GM23338 (cell line): Measurements from ENCODE around the gene IL11. TPM values are rescaled to one million over a fixed set of nuclear protein-coding genes. Genes with fewer than 3 reads are reported as not detected.

Source experiments
- ATAC-seq: fragments of 200-7000 bp; cut with Tn5 transposase; 3 replicates; pipeline ENCODE4 v1.9.1; 2020
- DNase-seq: peaks from one replicate; pipeline ENCODE4 v3.0.0-alpha.2; 2015; ENCODE audit warnings: low spot score
- H2AFZ ChIP-seq: fragments of 200-600 bp; sonication (generic); 2 replicates; pipeline ENCODE4 v1.8.0; 2016; ENCODE audit warnings: antibody characterized with exemption, mild to moderate bottlenecking, moderate library complexity
- H3F3A ChIP-seq: fragments of 200-600 bp; sonication (generic); replicated peaks from 2 replicates; pipeline ENCODE4 v1.8.0; 2017; ENCODE audit warnings: antibody characterized with exemption, mixed run types, low read depth
- H3K27ac ChIP-seq: fragments of 200-600 bp; sonication (generic); 2 replicates; pipeline ENCODE4 v1.6.1; 2016; ENCODE audit warnings: low read depth
- H3K27me3 ChIP-seq: fragments of 200-600 bp; sonication (generic); 2 replicates; pipeline ENCODE4 v1.8.0; 2016; ENCODE audit warnings: mild to moderate bottlenecking, mixed run types, moderate library complexity; ENCODE audit not compliant: insufficient read depth
- H3K36me3 ChIP-seq: fragments of 200-600 bp; sonication (generic); 2 replicates; pipeline ENCODE4 v1.8.0; 2016; ENCODE audit warnings: mild to moderate bottlenecking; ENCODE audit not compliant: insufficient read depth
- H3K4me1 ChIP-seq: fragments of 200-600 bp; sonication (generic); 2 replicates; pipeline ENCODE4 v1.8.0; 2016; ENCODE audit warnings: mild to moderate bottlenecking, moderate library complexity; ENCODE audit not compliant: insufficient read depth
- H3K4me2 ChIP-seq: fragments of 200-600 bp; sonication (generic); 2 replicates; pipeline ENCODE4 v1.7.1; 2017; ENCODE audit warnings: mixed run types
- H3K4me3 ChIP-seq: fragments of 200-600 bp; sonication (generic); 2 replicates; pipeline ENCODE4 v1.6.1; 2016; ENCODE audit warnings: mixed run types
- H3K79me2 ChIP-seq: fragments of 200-600 bp; sonication (generic); replicated peaks from 2 replicates; pipeline ENCODE4 v1.8.0; 2017; ENCODE audit warnings: mild to moderate bottlenecking; ENCODE audit not compliant: insufficient read depth
- H3K9me2 ChIP-seq: fragments of 200-600 bp; sonication (generic); 2 replicates; pipeline ENCODE4 v1.8.0; 2017; ENCODE audit not compliant: insufficient read depth
- H4K20me1 ChIP-seq: fragments of 200-600 bp; sonication (generic); replicated peaks from 2 replicates; pipeline ENCODE4 v1.8.0; 2017; ENCODE audit warnings: mild to moderate bottlenecking; ENCODE audit not compliant: insufficient read depth
- H3K27ac Mint-ChIP-seq: 2 replicates; pipeline ENCODE4 v1.8.0; 2020; ENCODE audit warnings: inconsistent platforms, mild to moderate bottlenecking, moderate library complexity, mixed read lengths
- H3K27me3 Mint-ChIP-seq: 3 replicates; pipeline ENCODE4 v1.8.0; 2022; ENCODE audit warnings: low read depth, mild to moderate bottlenecking, moderate library complexity, mixed read lengths, inconsistent platforms; ENCODE audit not compliant: insufficient read depth, poor library complexity
- H3K36me3 Mint-ChIP-seq: 3 replicates; pipeline ENCODE4 v1.8.0; 2021; ENCODE audit warnings: low read depth, mild to moderate bottlenecking, inconsistent platforms, moderate library complexity, mixed read lengths
- H3K4me1 Mint-ChIP-seq: 3 replicates; pipeline ENCODE4 v1.8.0; 2020; ENCODE audit warnings: mild to moderate bottlenecking, inconsistent platforms, mixed read lengths
- H3K4me3 Mint-ChIP-seq: 3 replicates; pipeline ENCODE4 v1.8.0; 2021; ENCODE audit warnings: moderate library complexity, mild to moderate bottlenecking, inconsistent platforms, mixed read lengths
- H3K9me3 Mint-ChIP-seq: 3 replicates; pipeline ENCODE4 v1.8.0; 2020; ENCODE audit warnings: moderate library complexity, mild to moderate bottlenecking, inconsistent platforms, mixed read lengths
- POLR2AphosphoS5 ChIP-seq: IDR thresholded peaks from 2 replicates; pipeline ENCODE4 v1.6.1; 2016; ENCODE audit warnings: antibody characterized with exemption, low read depth
- STAT1 ChIP-seq: IDR thresholded peaks from one replicate; pipeline ENCODE4 v1.6.1; 2016; ENCODE audit warnings: antibody characterized with exemption; ENCODE audit not compliant: unreplicated experiment
- ZNF331 ChIP-seq: fragments of 250-450 bp; sonication (Bioruptor Pico); IDR thresholded peaks from 2 replicates; pipeline ENCODE4 v1.5.0; 2020; ENCODE audit warnings: low read depth, mild to moderate bottlenecking, moderate library complexity
- polyA plus RNA-seq: library from polyadenylated mRNA; unstranded; fragments of >200 nt; fragmentation: Nextera tagmentation; extraction: Ambion mirVana; gene quantifications from 2 replicates; pipeline ENCODE4 v1.2.1, GENCODE V29; 2016
- total RNA-seq: library from RNA; depleted of rRNA; stranded (reverse); fragments of >200 nt; shearing (Covaris generic); gene quantifications from 2 replicates; pipeline ENCODE4 v1.2.3, GENCODE V29; 2014
- TF ChIP-seq, protein P1 (sequence below), 2 experiments: fragments of 200-600 bp in 1 of 2; sonication (generic) in 1 of 2; conservative IDR thresholded peaks; 2 replicates each; pipeline versions ENCODE4 v1.5.1 to v1.6.1; 2016 to 2017; ENCODE audit warnings: antibody characterized with exemption in 2 of 2, low read depth in 2 of 2, mild to moderate bottlenecking in 2 of 2, moderate library complexity in 1 of 2
- TF ChIP-seq, protein P2 (sequence below): IDR thresholded peaks from one replicate; pipeline ENCODE4 v1.6.1; 2018; ENCODE audit warnings: antibody characterized with exemption; ENCODE audit not compliant: unreplicated experiment

Gene IL11
- total and polyA plus RNA-seq, 2 experiments from 2014 or later = 0.58 to 2.2 TPM

DNA sequence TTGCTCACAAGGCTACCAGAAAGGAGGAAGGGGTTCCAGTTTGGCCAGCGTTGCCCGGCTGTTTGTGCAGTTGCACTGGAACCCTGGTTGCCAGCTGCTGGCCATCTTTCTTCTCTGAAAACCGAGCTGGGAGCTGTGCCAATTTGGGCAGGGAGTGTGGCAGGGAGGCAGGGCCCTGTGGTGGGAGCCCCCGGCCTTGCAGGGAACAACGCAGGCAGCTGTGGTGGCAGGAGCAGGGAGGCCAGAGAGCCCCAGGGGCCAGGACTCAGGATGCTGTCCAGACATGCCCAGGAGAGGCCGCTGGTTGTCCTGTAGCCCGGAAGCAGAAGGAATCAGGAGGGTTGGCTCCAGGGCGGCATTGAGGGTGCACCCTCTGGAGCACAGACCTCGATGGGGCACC is 25.8 kb downstream of the IL11 start:
- Histone ChIP-seq H3K9me2 (no peaks in the 10 kb centered on the region), H3F3A (peaks cover 15% of the 10 kb centered on the region), H3K4me2 (no peak overlapping the region), H3K4me3 (no peak overlapping the region), H3K4me1 (peaks cover 26% of the 10 kb centered on the region), H3K27ac (no peak overlapping the region), H3K79me2 (no peaks in the 10 kb centered on the region), H3K36me3 (no peaks in the 10 kb centered on the region; the same call in 1 of the 2 replicates), H2AFZ (no peak overlapping the region), H3K27me3 (no peaks in the 10 kb centered on the region), H4K20me1 (0 out of 2 replicates have a peak, but pooled peaks cover 3% of the 10 kb centered on the region)
- Mint-ChIP-seq H3K4me3 (no peak overlapping the region), H3K27me3 (peaks cover 27% of the 10 kb centered on the region), H3K27ac (no peak overlapping the region), H3K9me3 (no peaks in the 10 kb centered on the region), H3K4me1 (peaks cover 33% of the 10 kb centered on the region), H3K36me3 (peaks cover 39% of the 10 kb centered on the region)
- no peak for ATAC-seq
- DNase-seq = no peak
- TF ChIP-seq, protein P1, sequence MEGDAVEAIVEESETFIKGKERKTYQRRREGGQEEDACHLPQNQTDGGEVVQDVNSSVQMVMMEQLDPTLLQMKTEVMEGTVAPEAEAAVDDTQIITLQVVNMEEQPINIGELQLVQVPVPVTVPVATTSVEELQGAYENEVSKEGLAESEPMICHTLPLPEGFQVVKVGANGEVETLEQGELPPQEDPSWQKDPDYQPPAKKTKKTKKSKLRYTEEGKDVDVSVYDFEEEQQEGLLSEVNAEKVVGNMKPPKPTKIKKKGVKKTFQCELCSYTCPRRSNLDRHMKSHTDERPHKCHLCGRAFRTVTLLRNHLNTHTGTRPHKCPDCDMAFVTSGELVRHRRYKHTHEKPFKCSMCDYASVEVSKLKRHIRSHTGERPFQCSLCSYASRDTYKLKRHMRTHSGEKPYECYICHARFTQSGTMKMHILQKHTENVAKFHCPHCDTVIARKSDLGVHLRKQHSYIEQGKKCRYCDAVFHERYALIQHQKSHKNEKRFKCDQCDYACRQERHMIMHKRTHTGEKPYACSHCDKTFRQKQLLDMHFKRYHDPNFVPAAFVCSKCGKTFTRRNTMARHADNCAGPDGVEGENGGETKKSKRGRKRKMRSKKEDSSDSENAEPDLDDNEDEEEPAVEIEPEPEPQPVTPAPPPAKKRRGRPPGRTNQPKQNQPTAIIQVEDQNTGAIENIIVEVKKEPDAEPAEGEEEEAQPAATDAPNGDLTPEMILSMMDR (conservative IDR thresholded peaks at IDR 0.05; ENCODE audit: low read depth in 2 of 2) = peak in 1 of 2 experiments; percentile 31; a peak in 2 of 4 replicates
- TF ChIP-seq POLR2AphosphoS5 (no peak), STAT1 (no peak), ZNF331 (CRISPR knock-in tag) (no peak)
- TF ChIP-seq, protein P2, sequence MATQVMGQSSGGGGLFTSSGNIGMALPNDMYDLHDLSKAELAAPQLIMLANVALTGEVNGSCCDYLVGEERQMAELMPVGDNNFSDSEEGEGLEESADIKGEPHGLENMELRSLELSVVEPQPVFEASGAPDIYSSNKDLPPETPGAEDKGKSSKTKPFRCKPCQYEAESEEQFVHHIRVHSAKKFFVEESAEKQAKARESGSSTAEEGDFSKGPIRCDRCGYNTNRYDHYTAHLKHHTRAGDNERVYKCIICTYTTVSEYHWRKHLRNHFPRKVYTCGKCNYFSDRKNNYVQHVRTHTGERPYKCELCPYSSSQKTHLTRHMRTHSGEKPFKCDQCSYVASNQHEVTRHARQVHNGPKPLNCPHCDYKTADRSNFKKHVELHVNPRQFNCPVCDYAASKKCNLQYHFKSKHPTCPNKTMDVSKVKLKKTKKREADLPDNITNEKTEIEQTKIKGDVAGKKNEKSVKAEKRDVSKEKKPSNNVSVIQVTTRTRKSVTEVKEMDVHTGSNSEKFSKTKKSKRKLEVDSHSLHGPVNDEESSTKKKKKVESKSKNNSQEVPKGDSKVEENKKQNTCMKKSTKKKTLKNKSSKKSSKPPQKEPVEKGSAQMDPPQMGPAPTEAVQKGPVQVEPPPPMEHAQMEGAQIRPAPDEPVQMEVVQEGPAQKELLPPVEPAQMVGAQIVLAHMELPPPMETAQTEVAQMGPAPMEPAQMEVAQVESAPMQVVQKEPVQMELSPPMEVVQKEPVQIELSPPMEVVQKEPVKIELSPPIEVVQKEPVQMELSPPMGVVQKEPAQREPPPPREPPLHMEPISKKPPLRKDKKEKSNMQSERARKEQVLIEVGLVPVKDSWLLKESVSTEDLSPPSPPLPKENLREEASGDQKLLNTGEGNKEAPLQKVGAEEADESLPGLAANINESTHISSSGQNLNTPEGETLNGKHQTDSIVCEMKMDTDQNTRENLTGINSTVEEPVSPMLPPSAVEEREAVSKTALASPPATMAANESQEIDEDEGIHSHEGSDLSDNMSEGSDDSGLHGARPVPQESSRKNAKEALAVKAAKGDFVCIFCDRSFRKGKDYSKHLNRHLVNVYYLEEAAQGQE = no peak

- H3K27ac Mint-ChIP-seq = no peak overlapping the region; the same call in 1 of the 2 replicates
These were observed 28.4 kb downstream of the IL11 start for GRCh38 chr19:55341595-55342531.

More at GRCh38 chr19:55341595-55342531, 28.4 kb downstream of the IL11 start:
- Histone ChIP-seq H3K4me1 (peaks cover 12% of the 10 kb centered on the region; the same call in 1 of the 2 replicates), H3K79me2 (no peaks in the 10 kb centered on the region), H3K27me3 (no peaks in the 10 kb centered on the region), H3K9me2 (no peaks in the 10 kb centered on the region), H3K27ac (no peak overlapping the region), H3K36me3 (no peaks in the 10 kb centered on the region; the same call in 1 of the 2 replicates), H2AFZ (no peak overlapping the region), H4K20me1 (0 out of 2 replicates have a peak, but pooled peaks cover 3% of the 10 kb centered on the region), H3F3A (no peaks in the 10 kb centered on the region; the same call in 1 of the 2 replicates), H3K4me3 (peak overlapping the region; percentile 84), H3K4me2 (peak overlapping the region; percentile 96)
- Mint-ChIP-seq H3K9me3 (no peaks in the 10 kb centered on the region; the same call in 2 of the 3 replicates), H3K4me3 (peak overlapping the region; percentile 64), H3K4me1 (peaks cover 22% of the 10 kb centered on the region), H3K36me3 (peaks cover 35% of the 10 kb centered on the region), H3K27me3 (peaks cover 21% of the 10 kb centered on the region)
- ATAC-seq (no peak), DNase-seq (peak; percentile 46)
- TF ChIP-seq ZNF331 (CRISPR knock-in tag) = no peak
- TF ChIP-seq, protein P1 (conservative IDR thresholded peaks at IDR 0.05; ENCODE audit: low read depth in 2 of 2) = peak in 1 of 2 experiments; percentile 17; a peak in 1 of 4 replicates
